ENCODE results near the gene CALM3. TPM values are rescaled to one million over a fixed set of nuclear protein-coding genes. Genes with fewer than 3 reads are reported as not detected.

Gene CALM3
- total RNA-seq, 1 experiment from 2014 or later = 103 TPM

GRCh38 chr19:46607448-46607841 lies 6.3 kb downstream of the CALM3 start:
- peaks cover 16% of the 10 kb centered on the region for H3K36me3 ChIP-seq (ENCODE audit: insufficient read depth, low read length)
- no peak overlapping the region for H3K27ac ChIP-seq (ENCODE audit: low read length)
- H3K9ac ChIP-seq (ENCODE audit: low read length) = no peak overlapping the region
- H3K9me2 ChIP-seq (replicated peaks; ENCODE audit: insufficient read depth, low read length) = no peaks in the 10 kb centered on the region
- no peaks in the 10 kb centered on the region for H3K27me3 ChIP-seq (ENCODE audit: low read length)
- H4K20me1 ChIP-seq (ENCODE audit: insufficient read depth, low read depth, low read length) = peaks cover 28% of the 10 kb centered on the region; the same call in 1 of the 2 replicates
- H3K9me3 ChIP-seq (ENCODE audit: low read length) = no peaks in the 10 kb centered on the region
- no peak overlapping the region for H3K4me3 ChIP-seq (ENCODE audit: low read length)
- no peak overlapping the region for H3K4me2 ChIP-seq (ENCODE audit: low read depth, low read length, poor library complexity, severe bottlenecking)
- peaks cover 27% of the 10 kb centered on the region for H3K79me2 ChIP-seq (ENCODE audit: low read length)
- no peak overlapping the region for H2AFZ ChIP-seq (ENCODE audit: low read length)
- no peak for DNase-seq
- H3K4me1 ChIP-seq (ENCODE audit: low read length) = peaks cover 26% of the 10 kb centered on the region

GRCh38 chr19:46608178-46608577 lies 7.0 kb downstream of the CALM3 start:
- DNase-seq = no peak
- no peaks in the 10 kb centered on the region for H3K27me3 ChIP-seq (ENCODE audit: low read length)
- no peak overlapping the region for H3K9ac ChIP-seq (ENCODE audit: low read length)
- H2AFZ ChIP-seq (ENCODE audit: low read length) = no peak overlapping the region
- peaks cover 21% of the 10 kb centered on the region; the same call in 1 of the 2 replicates for H4K20me1 ChIP-seq (ENCODE audit: insufficient read depth, low read depth, low read length)
- H3K4me2 ChIP-seq (ENCODE audit: low read depth, low read length, poor library complexity, severe bottlenecking) = no peak overlapping the region
- no peaks in the 10 kb centered on the region for H3K9me3 ChIP-seq (ENCODE audit: low read length)
- H3K36me3 ChIP-seq (ENCODE audit: insufficient read depth, low read length) = peaks cover 16% of the 10 kb centered on the region
- peaks cover 20% of the 10 kb centered on the region for H3K79me2 ChIP-seq (ENCODE audit: low read length)
- no peaks in the 10 kb centered on the region for H3K9me2 ChIP-seq (replicated peaks; ENCODE audit: insufficient read depth, low read length)
- H3K4me1 ChIP-seq (ENCODE audit: low read length) = peaks cover 18% of the 10 kb centered on the region
- no peak overlapping the region for H3K27ac ChIP-seq (ENCODE audit: low read length)
- no peak overlapping the region for H3K4me3 ChIP-seq (ENCODE audit: low read length)

GRCh38 chr19:46608581-46609345 lies 7.6 kb downstream of the CALM3 start:
- no peak overlapping the region for H3K9ac ChIP-seq (ENCODE audit: low read length)
- no peak overlapping the region for H3K4me3 ChIP-seq (ENCODE audit: low read length)
- H3K27me3 ChIP-seq (ENCODE audit: low read length) = no peaks in the 10 kb centered on the region
- H3K9me2 ChIP-seq (replicated peaks; ENCODE audit: insufficient read depth, low read length) = no peaks in the 10 kb centered on the region
- H4K20me1 ChIP-seq (ENCODE audit: insufficient read depth, low read depth, low read length) = peaks cover 15% of the 10 kb centered on the region; the same call in 1 of the 2 replicates
- H3K9me3 ChIP-seq (ENCODE audit: low read length) = no peaks in the 10 kb centered on the region
- peaks cover 12% of the 10 kb centered on the region for H3K4me1 ChIP-seq (ENCODE audit: low read length)
- H3K4me2 ChIP-seq (ENCODE audit: low read depth, low read length, poor library complexity, severe bottlenecking) = no peak overlapping the region
- H2AFZ ChIP-seq (ENCODE audit: low read length) = no peak overlapping the region
- H3K79me2 ChIP-seq (ENCODE audit: low read length) = peaks cover 14% of the 10 kb centered on the region
- peaks cover 16% of the 10 kb centered on the region for H3K36me3 ChIP-seq (ENCODE audit: insufficient read depth, low read length)
- no peak overlapping the region for H3K27ac ChIP-seq (ENCODE audit: low read length)
- DNase-seq = no peak

- Histone ChIP-seq H3K4me2 (ENCODE audit: low read depth, low read length, poor library complexity, severe bottlenecking) (no peak overlapping the region), H2AFZ (ENCODE audit: low read length) (no peak overlapping the region), H3K4me1 (ENCODE audit: low read length) (peaks cover 11% of the 10 kb centered on the region), H3K27ac (ENCODE audit: low read length) (no peak overlapping the region), H4K20me1 (ENCODE audit: insufficient read depth, low read depth, low read length) (peaks cover 7% of the 10 kb centered on the region; the same call in 1 of the 2 replicates), H3K9me2 (replicated peaks; ENCODE audit: insufficient read depth, low read length) (no peaks in the 10 kb centered on the region), H3K9ac (ENCODE audit: low read length) (no peak overlapping the region), H3K27me3 (ENCODE audit: low read length) (no peaks in the 10 kb centered on the region), H3K36me3 (ENCODE audit: insufficient read depth, low read length) (peaks cover 16% of the 10 kb centered on the region), H3K9me3 (ENCODE audit: low read length) (no peaks in the 10 kb centered on the region), H3K4me3 (ENCODE audit: low read length) (no peak overlapping the region), H3K79me2 (ENCODE audit: low read length) (peaks cover 4% of the 10 kb centered on the region)
- DNase-seq = no peak
Observed at GRCh38 chr19:46609511-46610412, 8.6 kb downstream of the CALM3 start.

- Histone ChIP-seq H3K27ac (ENCODE audit: low read length) (no peak overlapping the region), H2AFZ (ENCODE audit: low read length) (no peak overlapping the region), H3K36me3 (ENCODE audit: insufficient read depth, low read length) (peaks cover 16% of the 10 kb centered on the region), H3K9me3 (ENCODE audit: low read length) (no peaks in the 10 kb centered on the region), H3K4me2 (ENCODE audit: low read depth, low read length, poor library complexity, severe bottlenecking) (no peak overlapping the region), H3K9ac (ENCODE audit: low read length) (no peak overlapping the region), H3K4me3 (ENCODE audit: low read length) (no peak overlapping the region), H3K79me2 (ENCODE audit: low read length) (no peaks in the 10 kb centered on the region; the same call in 1 of the 2 replicates), H4K20me1 (ENCODE audit: insufficient read depth, low read depth, low read length) (0 out of 2 replicates have a peak, but pooled peaks cover 2% of the 10 kb centered on the region), H3K4me1 (ENCODE audit: low read length) (peaks cover 11% of the 10 kb centered on the region), H3K9me2 (replicated peaks; ENCODE audit: insufficient read depth, low read length) (no peaks in the 10 kb centered on the region), H3K27me3 (ENCODE audit: low read length) (no peaks in the 10 kb centered on the region)
- no peak for DNase-seq
Observed at GRCh38 chr19:46610413-46610775, 9.3 kb downstream of the CALM3 start.

DNA sequence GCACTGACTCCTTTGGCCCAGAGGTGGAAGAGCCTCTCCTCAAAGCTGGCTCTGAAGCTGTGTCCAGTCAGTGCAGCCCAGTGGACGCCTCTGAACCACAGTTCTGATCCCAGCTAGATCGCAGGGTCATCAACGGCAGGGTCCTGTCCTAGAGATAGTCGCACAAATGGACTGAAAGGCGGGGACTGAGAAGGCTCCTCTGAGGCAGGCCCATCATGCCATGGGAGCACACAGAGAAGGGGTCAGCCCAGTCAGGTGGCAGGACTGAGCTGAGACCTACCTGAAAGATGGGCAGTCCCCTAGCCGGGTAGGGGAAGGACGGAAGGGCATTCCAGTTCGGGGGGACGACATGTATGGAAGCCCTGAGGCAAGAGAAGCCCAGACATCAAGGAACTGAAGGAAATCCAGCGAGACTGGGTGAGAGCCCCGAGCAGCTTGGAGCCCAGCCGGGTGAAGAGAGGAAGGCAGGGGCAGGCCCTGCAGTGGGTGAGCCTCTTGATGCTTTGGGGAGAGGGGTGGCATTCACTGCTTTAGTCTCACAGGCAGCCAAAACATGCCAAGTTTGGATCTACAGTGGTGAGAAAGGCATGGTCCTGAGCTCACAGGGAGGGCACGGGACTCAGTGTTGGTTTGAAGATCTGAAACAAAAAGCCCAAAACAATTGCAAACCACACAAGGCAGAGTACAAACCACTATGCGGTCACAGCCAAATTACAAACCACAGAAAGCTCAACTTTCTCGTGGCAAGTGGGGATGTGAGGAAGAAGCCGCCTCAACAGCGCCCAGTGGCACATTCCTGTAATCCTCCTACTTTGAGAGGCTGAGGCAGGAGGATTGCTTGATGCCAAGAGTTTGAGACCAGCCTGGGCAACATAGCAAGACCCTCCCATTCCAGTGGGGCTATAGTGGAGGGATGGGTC lies 10.0 kb downstream of the CALM3 start:
- Histone ChIP-seq H3K27ac (ENCODE audit: low read length) (no peak overlapping the region), H3K79me2 (ENCODE audit: low read length) (no peaks in the 10 kb centered on the region), H3K9ac (ENCODE audit: low read length) (no peak overlapping the region), H4K20me1 (ENCODE audit: insufficient read depth, low read depth, low read length) (0 out of 2 replicates have a peak, but pooled peaks cover 2% of the 10 kb centered on the region), H3K9me3 (ENCODE audit: low read length) (no peaks in the 10 kb centered on the region), H3K4me3 (ENCODE audit: low read length) (no peak overlapping the region), H3K27me3 (ENCODE audit: low read length) (no peaks in the 10 kb centered on the region), H3K9me2 (replicated peaks; ENCODE audit: insufficient read depth, low read length) (no peaks in the 10 kb centered on the region), H3K36me3 (ENCODE audit: insufficient read depth, low read length) (peaks cover 16% of the 10 kb centered on the region), H2AFZ (ENCODE audit: low read length) (no peak overlapping the region), H3K4me2 (ENCODE audit: low read depth, low read length, poor library complexity, severe bottlenecking) (no peak overlapping the region), H3K4me1 (ENCODE audit: low read length) (peaks cover 11% of the 10 kb centered on the region)
- peak; percentile 55 for DNase-seq

DNA sequence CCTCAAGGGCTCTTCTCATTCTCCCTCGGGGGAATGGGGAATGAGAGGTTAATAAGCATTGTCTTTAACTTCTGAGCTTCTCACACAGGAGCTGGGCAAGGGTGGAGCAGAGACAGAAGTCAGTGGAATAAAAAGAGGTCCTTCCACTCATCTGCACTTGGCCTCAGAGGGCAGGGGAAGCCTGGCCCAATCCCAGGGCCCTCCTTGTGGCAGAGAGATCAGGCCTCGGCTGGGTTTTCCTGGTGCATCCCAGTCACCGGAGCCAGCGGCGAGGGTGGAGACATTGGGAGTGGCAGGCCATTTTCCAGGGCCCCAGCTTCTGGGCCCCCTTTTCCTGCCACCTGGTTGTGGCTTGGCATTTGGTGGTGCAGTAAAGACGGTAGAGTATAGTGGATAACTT lies 10.6 kb downstream of the CALM3 start:
- H3K4me2 ChIP-seq (ENCODE audit: low read depth, low read length, poor library complexity, severe bottlenecking) = no peak overlapping the region
- H3K4me3 ChIP-seq (ENCODE audit: low read length) = no peak overlapping the region
- 0 out of 2 replicates have a peak, but pooled peaks cover 2% of the 10 kb centered on the region for H4K20me1 ChIP-seq (ENCODE audit: insufficient read depth, low read depth, low read length)
- no peak overlapping the region for H3K9ac ChIP-seq (ENCODE audit: low read length)
- no peak overlapping the region for H2AFZ ChIP-seq (ENCODE audit: low read length)
- peaks cover 11% of the 10 kb centered on the region for H3K36me3 ChIP-seq (ENCODE audit: insufficient read depth, low read length)
- peaks cover 13% of the 10 kb centered on the region for H3K4me1 ChIP-seq (ENCODE audit: low read length)
- no peaks in the 10 kb centered on the region for H3K9me3 ChIP-seq (ENCODE audit: low read length)
- DNase-seq = no peak
- no peaks in the 10 kb centered on the region for H3K27me3 ChIP-seq (ENCODE audit: low read length)
- H3K27ac ChIP-seq (ENCODE audit: low read length) = no peak overlapping the region
- no peaks in the 10 kb centered on the region for H3K79me2 ChIP-seq (ENCODE audit: low read length)
- H3K9me2 ChIP-seq (replicated peaks; ENCODE audit: insufficient read depth, low read length) = no peaks in the 10 kb centered on the region

Measured in Karpas-422 (cell line).